Endothelial cell of hepatic sinusoid (primary cell): ENCODE results near the gene MARK3.

ENCODE experiments used
- in situ Hi-C: cut with HindIII; loops from 2 replicates; pipeline ENCODE4 v1.10.0; 2017; ENCODE audit warnings: low sequenced_read_pairs

Gene MARK3

GRCh38 chr14:103393070-103393469 is 7.9 kb downstream of the MARK3 start:
- in situ Hi-C loops = loop anchor here (5.0 kb wide), 1 partner anchor 81 kb away; no protein-coding TSS in a partner anchor

GRCh38 chr14:103393676-103394626 is 8.7 kb downstream of the MARK3 start:
- in situ Hi-C loops = loop anchor here (5.0 kb wide), 1 partner anchor 82 kb away; no protein-coding TSS in a partner anchor

- in situ Hi-C loops = no loop called here
Measured at GRCh38 chr14:103395244-103395643, 10.0 kb downstream of the MARK3 start.

GRCh38 chr14:103396463-103396862 is 11.2 kb downstream of the MARK3 start:
- in situ Hi-C loops = no loop called here

GRCh38 chr14:103398427-103399195 is 13.4 kb downstream of the MARK3 start:
- in situ Hi-C loops = no loop called here

- in situ Hi-C loops = no loop called here
Measured at GRCh38 chr14:103400537-103400936, 15.3 kb downstream of the MARK3 start.

- in situ Hi-C loops = no loop called here
Measured at GRCh38 chr14:103401223-103402214, 16.3 kb downstream of the MARK3 start.

- in situ Hi-C loops = no loop called here
Measured at GRCh38 chr14:103402695-103403094, 17.5 kb downstream of the MARK3 start.

- in situ Hi-C loops = no loop called here
Measured at GRCh38 chr14:103404032-103404918, 19.1 kb downstream of the MARK3 start.

- in situ Hi-C loops = loop anchor here (5.0 kb wide), 2 partner anchors 62 to 63 kb away; no protein-coding TSS in a partner anchor
Measured at GRCh38 chr14:103404920-103405319, 19.7 kb downstream of the MARK3 start.

- in situ Hi-C loops = loop anchor here (5.0 kb wide), 2 partner anchors 59 to 66 kb away; no protein-coding TSS in a partner anchor
Measured at GRCh38 chr14:103408491-103409155, 23.4 kb downstream of the MARK3 start.

- in situ Hi-C loops = no loop called here
Measured at GRCh38 chr14:103416916-103417315, 31.7 kb downstream of the MARK3 start.

GRCh38 chr14:103418481-103418818 is 33.2 kb downstream of the MARK3 start:
- in situ Hi-C loops = no loop called here

GRCh38 chr14:103421556-103421955 is 36.3 kb downstream of the MARK3 start:
- in situ Hi-C loops = no loop called here

GRCh38 chr14:103423050-103423461 is 37.8 kb downstream of the MARK3 start:
- in situ Hi-C loops = no loop called here

GRCh38 chr14:103427485-103428443 is 42.5 kb downstream of the MARK3 start:
- in situ Hi-C loops = no loop called here

GRCh38 chr14:103428723-103429556 is 43.7 kb downstream of the MARK3 start:
- in situ Hi-C loops = no loop called here
